22Rv1 (cell line): ENCODE measurements around the gene GPR132.

Experiments
- CTCF ChIP-seq: fragments of 450-650 bp; IDR thresholded peaks from 2 replicates; pipeline ENCODE4 v1.5.1; 2017; ENCODE audit warnings: mild to moderate bottlenecking
- ZFX ChIP-seq: fragments of 450-650 bp; IDR thresholded peaks from 2 replicates; pipeline ENCODE4 v1.6.1; 2017; ENCODE audit warnings: antibody characterized with exemption, borderline replicate concordance

- TF ChIP-seq CTCF (no peak), ZFX (no peak)
These were observed 8.9 kb downstream of the GPR132 start for GRCh38 chr14:105056303-105056831.
